Duodenal mucosa (tissue), 2 donors: ENCODE results near the gene ATP7A.

ENCODE experiments used
- H3K27ac ChIP-seq: one replicate; pipeline ENCODE4 v1.7.0; 2013; ENCODE audit warnings: low read depth, low read length
- H3K27me3 ChIP-seq, 2 donors: one replicate each; pipeline ENCODE4 v1.7.0; 2013; ENCODE audit warnings: low read length in 2 of 2, control low read depth in 1 of 2; ENCODE audit not compliant: insufficient read depth in 2 of 2, control insufficient read depth in 1 of 2
- H3K36me3 ChIP-seq, 2 donors: one replicate each; pipeline ENCODE4 v1.7.0; 2013; ENCODE audit warnings: low read length in 2 of 2, control low read depth in 1 of 2; ENCODE audit not compliant: insufficient read depth in 2 of 2, control insufficient read depth in 1 of 2
- H3K4me1 ChIP-seq, 2 donors: one replicate each; pipeline ENCODE4 v1.7.0; 2013; ENCODE audit warnings: low read length in 2 of 2, control low read depth in 1 of 2; ENCODE audit not compliant: insufficient read depth in 2 of 2, control insufficient read depth in 1 of 2
- H3K4me3 ChIP-seq, 2 donors: one replicate each; pipeline ENCODE4 v1.7.0; 2013; ENCODE audit warnings: low read length in 2 of 2, low read depth in 1 of 2
- H3K9ac ChIP-seq, 2 donors: one replicate each; pipeline ENCODE4 v1.7.0; 2013; ENCODE audit warnings: low read length in 2 of 2, low read depth in 1 of 2
- H3K9me3 ChIP-seq, 2 donors: one replicate each; pipeline ENCODE4 v1.7.0; 2013; ENCODE audit warnings: low read length in 2 of 2, control low read depth in 1 of 2; ENCODE audit not compliant: control insufficient read depth in 1 of 2

The ATP7A gene

DNA sequence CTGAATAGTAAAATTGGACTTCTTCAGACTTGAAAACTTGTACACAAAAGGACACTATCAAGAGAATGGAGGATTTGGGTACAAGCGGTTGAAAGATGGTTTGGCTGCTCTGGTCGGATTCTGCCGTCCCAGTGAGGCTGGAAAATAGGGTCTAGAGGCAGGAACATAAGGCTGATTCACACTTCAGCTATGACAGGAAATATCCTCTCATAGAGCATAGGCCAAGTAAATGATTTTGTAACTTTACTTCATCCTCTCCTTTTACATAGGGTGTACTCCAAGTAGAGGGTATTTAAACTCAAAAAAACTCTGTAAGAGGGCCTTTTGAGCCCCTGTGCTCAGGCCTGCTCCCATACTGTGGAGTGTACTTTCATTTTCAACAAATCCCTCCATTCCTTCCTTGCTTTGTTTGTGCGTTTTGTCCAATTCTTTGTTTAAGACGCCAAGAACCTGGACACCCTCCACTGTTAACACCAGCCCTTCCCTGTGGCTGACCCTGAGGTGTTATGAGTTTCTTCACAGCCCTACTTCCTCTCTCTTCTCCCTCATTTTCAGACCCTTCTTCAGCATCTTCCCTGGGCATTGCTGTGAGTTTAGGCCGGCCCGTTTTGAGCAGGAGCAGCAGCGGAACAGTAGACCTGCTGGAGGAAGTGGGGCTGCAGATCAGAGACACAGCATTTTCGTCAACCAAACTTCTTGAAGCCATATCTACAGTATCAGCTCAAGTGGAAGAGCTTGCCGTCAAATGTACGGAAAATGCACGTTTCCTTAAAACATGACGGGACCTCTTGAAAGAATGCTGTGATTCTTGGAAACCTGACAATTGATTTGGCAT, 51.8 kb downstream of the ATP7A start:
- Histone ChIP-seq H3K27ac (no peak overlapping the region), H3K9me3 (no peaks in the 10 kb centered on the region), H3K36me3 (no peaks in the 10 kb centered on the region), H3K27me3 (no peaks in the 10 kb centered on the region), H3K4me1 (peaks cover 7 to 11% of the 10 kb centered on the region in 2 donors), H3K4me3 (no peak overlapping the region), H3K9ac (no peak overlapping the region)

DNA sequence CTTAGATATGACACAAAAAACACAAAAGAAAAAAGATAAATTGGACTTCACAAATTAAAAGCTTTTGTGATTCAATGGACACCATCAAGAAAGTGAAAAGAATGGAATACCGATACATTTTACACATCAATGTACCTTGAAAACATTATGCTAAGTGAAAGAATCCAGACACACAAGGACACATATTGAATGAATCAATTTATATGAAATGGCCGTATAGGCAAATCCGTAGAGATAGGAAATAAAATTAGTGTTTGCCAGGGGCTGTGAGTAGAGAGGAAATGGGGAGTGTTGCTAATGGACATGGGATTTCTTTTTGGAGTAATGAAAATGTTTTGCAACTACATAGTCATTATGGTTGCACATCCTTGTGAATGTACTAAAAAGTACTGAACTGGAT, 55.9 kb downstream of the ATP7A start:
- Histone ChIP-seq H3K4me1 (peaks cover 2 to 3% of the 10 kb centered on the region in 2 donors), H3K9ac (no peak overlapping the region), H3K27ac (no peak overlapping the region), H3K36me3 (no peaks in the 10 kb centered on the region), H3K4me3 (no peak overlapping the region), H3K9me3 (no peaks in the 10 kb centered on the region), H3K27me3 (no peaks in the 10 kb centered on the region)

DNA sequence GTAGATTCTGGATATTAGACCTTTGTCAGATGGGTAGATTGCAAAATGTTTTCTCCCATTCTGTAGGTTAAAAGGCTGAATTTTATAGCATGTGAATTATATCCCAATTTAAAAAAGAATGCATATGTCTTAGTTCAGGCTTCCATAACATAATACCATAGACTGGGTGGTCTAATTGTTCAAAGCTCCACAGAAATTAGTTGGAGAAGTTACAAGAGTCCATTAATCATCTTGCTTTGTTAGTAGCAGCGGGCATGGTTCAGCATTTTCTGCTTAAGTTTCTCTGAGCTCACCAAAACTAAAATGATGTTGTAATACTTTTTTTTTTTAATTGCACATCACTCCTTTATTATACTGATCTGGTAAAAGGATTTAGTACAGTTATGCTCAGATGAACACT, 57.1 kb downstream of the ATP7A start:
- Histone ChIP-seq H3K4me3 (no peak overlapping the region), H3K9me3 (no peaks in the 10 kb centered on the region), H3K4me1 (no peaks in the 10 kb centered on the region), H3K27me3 (no peaks in the 10 kb centered on the region), H3K9ac (no peak overlapping the region), H3K27ac (no peak overlapping the region), H3K36me3 (no peaks in the 10 kb centered on the region)

DNA sequence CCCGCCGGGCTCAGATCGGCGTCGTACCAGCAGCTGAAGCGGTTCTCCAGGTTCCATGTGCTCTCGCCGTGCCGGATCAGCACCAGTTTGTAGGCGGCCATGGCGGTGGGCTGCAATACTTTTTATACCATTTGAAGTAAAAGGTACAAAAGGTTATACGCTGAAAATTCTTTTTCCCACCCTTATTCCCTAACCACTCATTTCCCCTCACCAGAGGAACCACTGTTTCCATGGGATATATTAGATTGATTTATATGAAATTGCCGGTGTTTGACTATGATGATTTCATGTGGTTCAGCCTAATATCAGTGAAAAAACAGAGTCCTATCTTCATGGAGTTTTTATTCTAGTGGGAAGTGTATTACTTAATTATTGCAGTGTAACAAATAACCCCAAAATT, 59.0 kb downstream of the ATP7A start, which contains the start of gene PGAM4:
PGAM4 (minus strand) TSS at position 101 of the 400 bp plus-strand sequence; CDS start at position 101, 0 bp downstream.
- H3K27me3 ChIP-seq = no peaks in the 10 kb centered on the region
- no peaks in the 10 kb centered on the region for H3K4me1 ChIP-seq
- H3K4me3 ChIP-seq = no peak within 1 kb of the TSS
- no peaks in the 10 kb centered on the region for H3K9me3 ChIP-seq
- no peaks in the 10 kb centered on the region for H3K36me3 ChIP-seq
- H3K27ac ChIP-seq = no peak within 1 kb of the TSS
- H3K9ac ChIP-seq = no peak within 1 kb of the TSS

DNA sequence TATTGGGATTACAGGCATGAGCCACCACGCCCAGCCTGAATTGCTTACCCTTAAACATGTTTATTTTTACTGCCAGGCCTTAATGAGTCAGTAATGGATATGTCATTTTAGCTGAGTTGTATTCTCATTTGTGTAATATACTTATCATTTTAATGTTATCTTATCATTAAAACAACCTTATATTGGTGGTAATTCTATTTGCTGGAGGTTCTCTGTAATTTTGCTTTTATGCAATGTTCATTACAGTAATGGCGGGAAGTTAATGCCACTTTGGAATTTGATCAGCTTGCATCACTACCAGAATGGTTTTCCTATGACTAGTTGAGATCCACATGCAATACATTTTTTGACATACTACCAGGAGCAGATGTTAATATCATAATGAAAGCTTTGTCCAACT, 65.3 kb downstream of the ATP7A start:
- H3K9ac ChIP-seq = no peak overlapping the region
- H3K9me3 ChIP-seq = no peaks in the 10 kb centered on the region
- H3K4me3 ChIP-seq = no peak overlapping the region
- H3K4me1 ChIP-seq = no peaks in the 10 kb centered on the region
- no peak overlapping the region for H3K27ac ChIP-seq
- H3K36me3 ChIP-seq = no peaks in the 10 kb centered on the region
- no peaks in the 10 kb centered on the region for H3K27me3 ChIP-seq

DNA sequence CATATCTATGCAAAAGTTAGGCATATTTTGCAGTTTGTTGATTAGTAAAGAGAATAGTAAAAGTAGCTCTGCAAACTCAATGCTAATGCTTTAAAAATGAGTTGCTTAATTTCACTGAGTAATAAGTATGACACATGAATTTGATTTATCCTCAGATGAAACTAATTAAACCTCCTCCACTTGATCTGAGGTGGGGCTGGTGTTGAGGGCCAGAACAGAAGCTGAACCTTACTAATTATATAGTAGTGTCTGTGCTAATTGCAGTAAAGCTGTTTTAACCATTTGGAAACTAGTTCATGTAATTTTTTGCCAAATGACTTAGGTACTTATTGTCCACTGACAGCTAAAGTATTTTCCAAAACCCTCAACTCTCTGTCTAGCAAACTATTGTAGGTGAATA, 66.6 kb downstream of the ATP7A start:
- H3K9ac ChIP-seq = no peak overlapping the region
- no peaks in the 10 kb centered on the region for H3K9me3 ChIP-seq
- H3K36me3 ChIP-seq = no peaks in the 10 kb centered on the region
- H3K4me1 ChIP-seq = no peaks in the 10 kb centered on the region
- no peaks in the 10 kb centered on the region for H3K27me3 ChIP-seq
- H3K27ac ChIP-seq = no peak overlapping the region
- H3K4me3 ChIP-seq = no peak overlapping the region

DNA sequence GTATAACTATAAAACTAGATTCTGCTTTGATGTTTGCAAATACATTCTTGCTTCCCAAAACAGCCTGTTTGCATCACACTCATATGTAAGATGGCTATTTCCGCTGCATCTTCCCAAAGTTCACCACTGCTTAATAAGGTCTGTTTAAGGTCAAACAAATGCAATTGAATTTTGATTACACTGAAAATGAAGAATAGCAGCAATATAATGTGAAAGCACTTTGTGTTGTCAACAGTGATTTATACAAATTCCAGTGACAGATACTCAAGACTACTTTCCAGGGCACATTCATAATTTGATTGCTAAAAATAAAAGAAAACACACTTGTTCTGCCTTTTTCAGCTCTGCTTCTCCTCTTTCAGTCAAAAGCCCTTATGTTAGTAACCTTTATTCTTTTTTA, 67.0 kb downstream of the ATP7A start:
- no peak overlapping the region for H3K4me3 ChIP-seq
- H3K4me1 ChIP-seq = no peaks in the 10 kb centered on the region
- no peaks in the 10 kb centered on the region for H3K9me3 ChIP-seq
- H3K27me3 ChIP-seq = no peaks in the 10 kb centered on the region
- H3K9ac ChIP-seq = no peak overlapping the region
- no peaks in the 10 kb centered on the region for H3K36me3 ChIP-seq
- no peak overlapping the region for H3K27ac ChIP-seq

DNA sequence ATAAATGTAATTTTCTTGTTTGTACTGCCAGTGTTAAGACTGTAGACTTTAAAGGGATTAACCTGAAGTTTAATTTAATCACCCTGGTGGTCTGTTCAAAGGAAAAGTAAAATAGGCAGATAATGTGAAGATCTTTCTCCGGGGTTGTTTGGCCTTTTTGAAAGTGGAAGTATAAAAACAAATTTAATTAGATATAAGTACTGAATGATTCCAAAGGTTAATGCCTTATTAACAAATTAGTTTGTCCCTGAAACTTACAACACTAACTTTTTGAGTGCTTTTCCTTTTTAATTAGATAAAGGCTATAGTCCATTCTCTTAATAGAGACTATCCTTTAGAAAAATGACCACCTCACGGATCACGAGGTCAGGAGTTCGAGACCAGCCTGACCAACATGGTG, 69.4 kb downstream of the ATP7A start:
- H3K9ac ChIP-seq = no peak overlapping the region
- no peak overlapping the region for H3K27ac ChIP-seq

DNA sequence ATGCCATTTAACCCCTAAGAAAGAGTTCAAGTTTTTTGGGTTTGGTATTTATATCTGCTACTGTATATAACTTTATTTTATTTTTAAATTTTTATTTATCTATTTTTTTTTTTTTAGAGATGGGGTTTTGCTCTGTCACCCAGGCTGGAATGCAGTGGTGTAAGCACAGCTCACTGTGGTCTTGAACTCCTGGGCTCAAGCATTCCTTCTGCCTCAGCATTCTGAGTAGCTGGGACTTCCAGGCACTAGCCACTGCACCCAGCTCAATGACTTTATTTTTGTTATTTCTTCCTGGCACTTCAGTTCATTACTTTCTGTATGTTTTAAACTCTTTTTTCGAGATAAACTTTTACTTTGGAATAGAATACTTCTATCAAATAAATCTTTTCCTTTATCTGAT, 101.4 kb downstream of the ATP7A start:
- H3K4me3 ChIP-seq = no peak overlapping the region
- H3K27ac ChIP-seq = no peak overlapping the region
- no peaks in the 10 kb centered on the region for H3K4me1 ChIP-seq
- no peaks in the 10 kb centered on the region for H3K27me3 ChIP-seq
- no peak overlapping the region for H3K9ac ChIP-seq
- H3K9me3 ChIP-seq = no peaks in the 10 kb centered on the region
- H3K36me3 ChIP-seq = no peaks in the 10 kb centered on the region

More for the DNA sequence above, 69.4 kb downstream of the ATP7A start:
- Histone ChIP-seq H3K36me3 (no peaks in the 10 kb centered on the region), H3K4me3 (no peak overlapping the region), H3K27me3 (no peaks in the 10 kb centered on the region), H3K4me1 (no peaks in the 10 kb centered on the region), H3K9me3 (no peaks in the 10 kb centered on the region)

DNA sequence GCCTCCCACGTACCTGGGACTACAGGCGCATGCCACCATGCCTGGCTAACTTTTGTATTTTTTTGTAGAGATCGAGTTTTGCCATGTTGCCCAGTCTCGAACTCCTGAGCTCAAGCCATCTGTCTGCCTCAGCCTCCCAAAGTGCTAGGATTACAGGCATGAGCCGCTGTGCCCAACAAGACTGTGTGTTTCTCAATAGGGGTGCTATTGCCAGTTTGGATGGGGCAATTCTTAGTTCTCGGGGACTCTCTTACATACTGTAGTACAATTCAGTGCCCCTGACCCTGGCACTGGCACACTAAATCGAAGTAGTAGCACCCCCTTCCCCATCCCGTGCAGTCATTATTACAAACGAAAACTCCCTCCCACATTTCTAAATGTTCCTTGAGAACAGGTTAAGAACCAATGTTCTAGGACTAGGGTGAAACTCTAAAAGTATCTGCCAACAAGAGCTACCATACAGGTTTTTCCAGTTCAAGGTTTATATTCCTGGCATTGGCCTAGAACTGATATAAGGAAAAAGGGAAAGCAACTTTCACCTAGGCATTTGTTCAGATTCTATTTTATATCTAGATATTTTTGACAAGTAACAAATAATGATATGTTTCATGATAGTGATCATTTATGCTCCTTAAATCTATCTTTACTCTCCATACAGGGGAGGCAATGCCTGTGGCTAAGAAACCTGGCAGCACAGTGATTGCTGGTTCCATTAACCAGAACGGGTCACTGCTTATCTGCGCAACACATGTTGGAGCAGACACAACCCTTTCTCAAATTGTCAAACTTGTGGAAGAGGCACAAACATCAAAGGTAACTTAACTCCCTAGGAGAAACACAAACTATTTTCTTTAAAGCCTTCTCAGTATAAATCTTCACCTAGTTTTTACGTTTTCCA, 109.3 kb downstream of the ATP7A start:
- Histone ChIP-seq H3K27ac (no peak overlapping the region), H3K27me3 (no peaks in the 10 kb centered on the region), H3K9me3 (no peaks in the 10 kb centered on the region), H3K4me3 (no peak overlapping the region), H3K9ac (no peak overlapping the region), H3K36me3 (no peaks in the 10 kb centered on the region), H3K4me1 (peaks cover 0 to 11% of the 10 kb centered on the region in 2 donors)
